Lower leg skin (tissue), 4 donors: ENCODE data around the gene IL1RAPL1. TPM values are rescaled to one million over a fixed set of nuclear protein-coding genes. Genes with fewer than 3 reads are reported as not detected.

Experiments
- DNase-seq, 2 donors: peaks; one replicate each; pipeline ENCODE4 v3.0.0-alpha.2; 2019; ENCODE audit warnings: low spot score in 2 of 2
- H3K4me3 ChIP-seq: fragments of 200-600 bp; sonication (generic); 2 replicates; pipeline ENCODE4 v1.5.1; 2017; ENCODE audit warnings: mild to moderate bottlenecking, low read depth; ENCODE audit not compliant: poor library complexity, severe bottlenecking
- POLR2A ChIP-seq, 2 donors: fragments of 450-650 bp; IDR thresholded peaks; one replicate each; pipeline ENCODE4 v1.6.1; 2016 to 2017; ENCODE audit warnings: antibody characterized with exemption in 2 of 2, mild to moderate bottlenecking in 1 of 2, moderate library complexity in 1 of 2
- WGBS, 2 donors: methylation state at CpG; one replicate each; pipeline ENCODE4 v1.1.5; 2018; 5-methylcytosine and 5-hydroxymethylcytosine counted together
- intact Hi-C: fragments of 100-400 bp; cut with DNase I; formaldehyde crosslinking; loops from one replicate; pipeline ENCODE4 v1.15.0; 2023; ENCODE audit warnings: low total_unique reads
- total RNA-seq, 4 donors: library from RNA; depleted of rRNA; stranded (reverse); fragments of >200 nt; gene quantifications; one replicate each; pipeline ENCODE4 v1.1.0, GENCODE V29; 2016
- TF ChIP-seq, protein P1 (sequence below), 3 donors: fragments of 450-650 bp; IDR thresholded peaks; one replicate each; pipeline ENCODE4 v1.5.1; 2016; ENCODE audit warnings: antibody characterized with exemption in 3 of 3, mild to moderate bottlenecking in 3 of 3, moderate library complexity in 2 of 3

The IL1RAPL1 gene
- total RNA-seq, 4 donors from 2014 or later = 0.07 to 1.8 (median 0.10) TPM; not detected in 1

DNA sequence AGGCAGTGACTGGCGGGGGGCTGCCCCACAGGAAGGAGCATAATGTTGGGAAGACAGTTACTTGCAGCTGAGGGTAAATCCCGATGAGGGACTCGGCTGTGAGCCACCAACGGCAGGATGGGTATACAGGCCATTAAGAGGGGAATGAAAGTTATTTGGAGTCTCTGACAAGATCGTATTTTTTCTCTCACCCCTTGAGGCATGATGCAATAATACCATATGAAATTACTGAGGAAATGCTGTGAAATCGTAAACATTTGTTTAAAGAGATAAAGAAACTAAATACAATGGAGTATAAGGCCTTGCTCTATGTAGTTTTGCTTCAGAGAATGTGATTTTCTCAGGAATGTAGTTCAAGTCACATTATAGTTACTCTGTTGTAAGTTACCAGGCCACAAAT, 12.7 kb downstream of the IL1RAPL1 start:
- no peak overlapping the region for H3K4me3 ChIP-seq
- intact Hi-C loops = no loop called here
- TF ChIP-seq, protein P1, sequence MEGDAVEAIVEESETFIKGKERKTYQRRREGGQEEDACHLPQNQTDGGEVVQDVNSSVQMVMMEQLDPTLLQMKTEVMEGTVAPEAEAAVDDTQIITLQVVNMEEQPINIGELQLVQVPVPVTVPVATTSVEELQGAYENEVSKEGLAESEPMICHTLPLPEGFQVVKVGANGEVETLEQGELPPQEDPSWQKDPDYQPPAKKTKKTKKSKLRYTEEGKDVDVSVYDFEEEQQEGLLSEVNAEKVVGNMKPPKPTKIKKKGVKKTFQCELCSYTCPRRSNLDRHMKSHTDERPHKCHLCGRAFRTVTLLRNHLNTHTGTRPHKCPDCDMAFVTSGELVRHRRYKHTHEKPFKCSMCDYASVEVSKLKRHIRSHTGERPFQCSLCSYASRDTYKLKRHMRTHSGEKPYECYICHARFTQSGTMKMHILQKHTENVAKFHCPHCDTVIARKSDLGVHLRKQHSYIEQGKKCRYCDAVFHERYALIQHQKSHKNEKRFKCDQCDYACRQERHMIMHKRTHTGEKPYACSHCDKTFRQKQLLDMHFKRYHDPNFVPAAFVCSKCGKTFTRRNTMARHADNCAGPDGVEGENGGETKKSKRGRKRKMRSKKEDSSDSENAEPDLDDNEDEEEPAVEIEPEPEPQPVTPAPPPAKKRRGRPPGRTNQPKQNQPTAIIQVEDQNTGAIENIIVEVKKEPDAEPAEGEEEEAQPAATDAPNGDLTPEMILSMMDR (IDR thresholded peaks at IDR 0.05) = no peak
- no peak for TF ChIP-seq POLR2A (IDR thresholded peaks at IDR 0.05)
- 64 to 80% methylated on average over 6 of the region's 6 CpGs for WGBS, 2 donors
- no peak for DNase-seq

DNA sequence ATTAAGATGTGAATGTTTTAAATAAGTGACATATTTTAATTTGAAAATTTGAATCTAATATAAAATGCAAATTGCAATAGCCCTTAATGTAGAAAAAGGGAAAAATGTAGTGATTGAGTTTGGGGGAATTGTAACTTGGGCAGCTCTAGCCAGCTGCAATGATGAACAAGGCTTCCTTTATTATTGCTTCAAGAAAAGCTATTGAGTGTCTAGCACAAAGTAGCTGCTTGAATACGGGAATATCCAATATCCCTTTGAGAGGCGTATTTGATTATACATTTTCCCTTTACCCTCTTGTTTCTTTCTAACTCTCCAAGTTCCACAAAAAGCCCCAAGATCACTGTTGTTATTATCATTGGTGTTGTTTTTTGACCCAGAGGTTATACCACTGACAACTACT, 21.8 kb downstream of the IL1RAPL1 start:
- no peak for TF ChIP-seq POLR2A (IDR thresholded peaks at IDR 0.05)
- TF ChIP-seq, protein P1 (IDR thresholded peaks at IDR 0.05) = no peak
- intact Hi-C loops = no loop called here
- WGBS, 2 donors = 82 to 93% methylated on average over 2 of the region's 2 CpGs
- H3K4me3 ChIP-seq = no peak overlapping the region
- DNase-seq = no peak

- WGBS, 2 donors = 45 to 51% methylated on average over 5 of the region's 5 CpGs
- TF ChIP-seq, protein P1 (IDR thresholded peaks at IDR 0.05) = no peak
- TF ChIP-seq POLR2A (IDR thresholded peaks at IDR 0.05) = no peak
- intact Hi-C loops = no loop called here
- no peak overlapping the region for H3K4me3 ChIP-seq
- no peak for DNase-seq
These were observed 22.8 kb downstream of the IL1RAPL1 start for GRCh38 chrX:28609917-28610613.

DNA sequence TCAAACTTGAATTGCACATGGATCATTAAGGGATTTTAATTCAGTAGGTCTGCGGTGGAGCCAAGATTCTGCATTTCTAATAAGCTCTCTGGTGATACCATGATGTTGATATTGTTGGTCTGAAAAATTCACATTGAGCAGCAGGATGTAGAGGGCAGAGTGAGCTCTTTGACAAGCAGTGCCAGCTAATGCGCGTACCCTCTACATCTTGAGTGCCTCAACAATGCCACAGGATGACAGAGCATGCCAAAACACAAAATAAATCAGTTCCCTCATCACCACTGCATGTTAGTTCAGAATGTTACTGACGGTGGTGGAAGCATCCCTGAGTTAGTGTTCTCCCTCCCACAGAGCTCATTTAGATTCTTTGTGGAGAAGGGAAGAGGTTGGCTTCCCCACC, 23.5 kb downstream of the IL1RAPL1 start:
- no peak overlapping the region for H3K4me3 ChIP-seq
- 58 to 63% methylated on average over 3 to 4 of the region's 4 CpGs for WGBS, 2 donors
- TF ChIP-seq POLR2A (IDR thresholded peaks at IDR 0.05) = no peak
- TF ChIP-seq, protein P1 (IDR thresholded peaks at IDR 0.05) = no peak
- no peak for DNase-seq
- intact Hi-C loops = no loop called here

- no peak for TF ChIP-seq POLR2A (IDR thresholded peaks at IDR 0.05)
- TF ChIP-seq, protein P1 (IDR thresholded peaks at IDR 0.05) = no peak
- H3K4me3 ChIP-seq = no peak overlapping the region
- no peak for DNase-seq
- 24 to 40% methylated on average over 1 of the region's 1 CpG for WGBS, 2 donors
- intact Hi-C loops = no loop called here
These were observed 26.3 kb downstream of the IL1RAPL1 start for GRCh38 chrX:28613558-28613957.

DNA sequence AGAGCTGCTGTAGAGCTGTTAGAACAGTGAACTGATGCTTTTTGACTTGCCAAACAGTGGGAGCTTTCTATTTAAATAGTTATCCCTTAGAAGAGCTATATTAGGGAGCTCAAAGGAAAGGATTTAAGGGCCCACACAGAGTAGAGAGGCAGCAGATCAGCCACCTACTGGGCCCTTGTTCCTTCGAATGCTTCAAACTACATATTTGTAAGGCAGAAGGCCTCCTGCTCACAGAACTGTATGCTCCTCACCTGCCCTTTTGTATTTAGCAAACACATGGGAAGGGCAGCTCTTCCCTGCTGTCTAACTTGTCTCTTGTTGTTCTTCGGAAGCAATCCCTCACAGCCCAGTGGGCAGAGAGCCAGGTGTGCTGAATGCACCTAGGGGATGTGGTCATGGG, 38.0 kb downstream of the IL1RAPL1 start:
- DNase-seq = no peak
- TF ChIP-seq, protein P1 (IDR thresholded peaks at IDR 0.05) = no peak
- TF ChIP-seq POLR2A (IDR thresholded peaks at IDR 0.05) = no peak
- H3K4me3 ChIP-seq = no peak overlapping the region
- 83 to 84% methylated on average over 2 of the region's 2 CpGs for WGBS, 2 donors
- intact Hi-C loops = no loop called here
